ENCODE data around the gene PACRG. TPM values are rescaled to one million over a fixed set of nuclear protein-coding genes. Genes with fewer than 3 reads are reported as not detected.

The PACRG gene
- total and polyA plus RNA-seq, 2 experiments from 2014 or later, result 0.17 to 0.68 TPM

DNA sequence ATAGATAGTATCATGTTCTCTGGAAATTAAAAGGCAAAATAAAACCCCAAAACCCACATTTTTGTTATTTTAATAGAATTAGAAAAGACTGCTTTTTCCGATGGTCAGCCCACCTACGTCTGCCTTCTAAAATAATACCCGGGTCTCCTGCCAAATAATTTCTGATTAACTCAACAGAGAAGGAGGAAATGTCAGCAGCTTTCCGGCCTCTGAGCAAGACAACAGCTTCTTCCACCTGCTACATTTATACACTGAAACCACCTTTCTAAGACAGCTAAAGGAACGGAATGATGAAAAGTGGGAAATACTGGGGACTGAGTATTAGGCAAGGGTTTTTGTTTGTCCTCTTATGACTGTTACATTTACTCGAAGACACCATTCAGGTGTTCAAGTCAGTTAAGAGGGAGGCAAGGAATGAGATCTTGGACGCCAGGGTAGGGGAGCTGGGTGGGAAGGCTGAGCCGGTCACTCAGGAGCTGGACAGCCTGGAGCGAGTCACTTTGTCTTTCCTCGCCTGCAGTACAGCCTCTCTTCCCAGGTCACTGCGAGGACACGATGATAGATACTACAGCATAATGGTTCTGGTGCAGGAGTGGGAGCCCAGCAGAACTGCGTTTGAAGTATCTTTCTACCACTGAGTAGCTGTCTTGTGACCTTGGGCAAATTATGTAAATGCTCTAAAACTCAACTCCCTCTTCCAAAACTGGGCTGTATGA, 590.5 kb downstream of the PACRG start:
- Mint-ChIP-seq H3K9me3 (no peaks in the 10 kb centered on the region), H3K36me3 (ENCODE audit: low read depth) (no peaks in the 10 kb centered on the region), H3K27me3 (ENCODE audit: insufficient read depth, low read depth, poor library complexity) (peaks cover 5% of the 10 kb centered on the region), H3K4me3 (no peak overlapping the region), H3K27ac (no peak overlapping the region), H3K4me1 (no peaks in the 10 kb centered on the region; the same call in 2 of the 3 replicates)
- ATAC-seq, result no peak
- Histone ChIP-seq H3K27ac (ENCODE audit: low read depth) (no peak overlapping the region), H2AFZ (no peak overlapping the region), H3K4me1 (ENCODE audit: insufficient read depth) (no peaks in the 10 kb centered on the region), H4K20me1 (replicated peaks; ENCODE audit: insufficient read depth) (no peaks in the 10 kb centered on the region), H3F3A (replicated peaks; ENCODE audit: low read depth) (no peaks in the 10 kb centered on the region), H3K36me3 (ENCODE audit: insufficient read depth) (no peaks in the 10 kb centered on the region), H3K27me3 (ENCODE audit: insufficient read depth) (no peaks in the 10 kb centered on the region), H3K79me2 (replicated peaks; ENCODE audit: insufficient read depth) (no peaks in the 10 kb centered on the region), H3K4me3 (no peak overlapping the region), H3K4me2 (no peak overlapping the region), H3K9me2 (ENCODE audit: insufficient read depth) (no peaks in the 10 kb centered on the region)
- no peak for TF ChIP-seq CTCF (conservative IDR thresholded peaks at IDR 0.05; ENCODE audit: low read depth in 2 of 2)
- TF ChIP-seq ZNF331 (CRISPR knock-in tag; IDR thresholded peaks at IDR 0.05; ENCODE audit: low read depth), result no peak
- no peak for TF ChIP-seq POLR2AphosphoS5 (IDR thresholded peaks at IDR 0.05; ENCODE audit: low read depth)
- no peak for TF ChIP-seq JUNB (IDR thresholded peaks at IDR 0.05; ENCODE audit: unreplicated experiment)
- TF ChIP-seq EZH2phosphoT487 (IDR thresholded peaks at IDR 0.05; ENCODE audit: unreplicated experiment), result no peak
- TF ChIP-seq, protein P1, sequence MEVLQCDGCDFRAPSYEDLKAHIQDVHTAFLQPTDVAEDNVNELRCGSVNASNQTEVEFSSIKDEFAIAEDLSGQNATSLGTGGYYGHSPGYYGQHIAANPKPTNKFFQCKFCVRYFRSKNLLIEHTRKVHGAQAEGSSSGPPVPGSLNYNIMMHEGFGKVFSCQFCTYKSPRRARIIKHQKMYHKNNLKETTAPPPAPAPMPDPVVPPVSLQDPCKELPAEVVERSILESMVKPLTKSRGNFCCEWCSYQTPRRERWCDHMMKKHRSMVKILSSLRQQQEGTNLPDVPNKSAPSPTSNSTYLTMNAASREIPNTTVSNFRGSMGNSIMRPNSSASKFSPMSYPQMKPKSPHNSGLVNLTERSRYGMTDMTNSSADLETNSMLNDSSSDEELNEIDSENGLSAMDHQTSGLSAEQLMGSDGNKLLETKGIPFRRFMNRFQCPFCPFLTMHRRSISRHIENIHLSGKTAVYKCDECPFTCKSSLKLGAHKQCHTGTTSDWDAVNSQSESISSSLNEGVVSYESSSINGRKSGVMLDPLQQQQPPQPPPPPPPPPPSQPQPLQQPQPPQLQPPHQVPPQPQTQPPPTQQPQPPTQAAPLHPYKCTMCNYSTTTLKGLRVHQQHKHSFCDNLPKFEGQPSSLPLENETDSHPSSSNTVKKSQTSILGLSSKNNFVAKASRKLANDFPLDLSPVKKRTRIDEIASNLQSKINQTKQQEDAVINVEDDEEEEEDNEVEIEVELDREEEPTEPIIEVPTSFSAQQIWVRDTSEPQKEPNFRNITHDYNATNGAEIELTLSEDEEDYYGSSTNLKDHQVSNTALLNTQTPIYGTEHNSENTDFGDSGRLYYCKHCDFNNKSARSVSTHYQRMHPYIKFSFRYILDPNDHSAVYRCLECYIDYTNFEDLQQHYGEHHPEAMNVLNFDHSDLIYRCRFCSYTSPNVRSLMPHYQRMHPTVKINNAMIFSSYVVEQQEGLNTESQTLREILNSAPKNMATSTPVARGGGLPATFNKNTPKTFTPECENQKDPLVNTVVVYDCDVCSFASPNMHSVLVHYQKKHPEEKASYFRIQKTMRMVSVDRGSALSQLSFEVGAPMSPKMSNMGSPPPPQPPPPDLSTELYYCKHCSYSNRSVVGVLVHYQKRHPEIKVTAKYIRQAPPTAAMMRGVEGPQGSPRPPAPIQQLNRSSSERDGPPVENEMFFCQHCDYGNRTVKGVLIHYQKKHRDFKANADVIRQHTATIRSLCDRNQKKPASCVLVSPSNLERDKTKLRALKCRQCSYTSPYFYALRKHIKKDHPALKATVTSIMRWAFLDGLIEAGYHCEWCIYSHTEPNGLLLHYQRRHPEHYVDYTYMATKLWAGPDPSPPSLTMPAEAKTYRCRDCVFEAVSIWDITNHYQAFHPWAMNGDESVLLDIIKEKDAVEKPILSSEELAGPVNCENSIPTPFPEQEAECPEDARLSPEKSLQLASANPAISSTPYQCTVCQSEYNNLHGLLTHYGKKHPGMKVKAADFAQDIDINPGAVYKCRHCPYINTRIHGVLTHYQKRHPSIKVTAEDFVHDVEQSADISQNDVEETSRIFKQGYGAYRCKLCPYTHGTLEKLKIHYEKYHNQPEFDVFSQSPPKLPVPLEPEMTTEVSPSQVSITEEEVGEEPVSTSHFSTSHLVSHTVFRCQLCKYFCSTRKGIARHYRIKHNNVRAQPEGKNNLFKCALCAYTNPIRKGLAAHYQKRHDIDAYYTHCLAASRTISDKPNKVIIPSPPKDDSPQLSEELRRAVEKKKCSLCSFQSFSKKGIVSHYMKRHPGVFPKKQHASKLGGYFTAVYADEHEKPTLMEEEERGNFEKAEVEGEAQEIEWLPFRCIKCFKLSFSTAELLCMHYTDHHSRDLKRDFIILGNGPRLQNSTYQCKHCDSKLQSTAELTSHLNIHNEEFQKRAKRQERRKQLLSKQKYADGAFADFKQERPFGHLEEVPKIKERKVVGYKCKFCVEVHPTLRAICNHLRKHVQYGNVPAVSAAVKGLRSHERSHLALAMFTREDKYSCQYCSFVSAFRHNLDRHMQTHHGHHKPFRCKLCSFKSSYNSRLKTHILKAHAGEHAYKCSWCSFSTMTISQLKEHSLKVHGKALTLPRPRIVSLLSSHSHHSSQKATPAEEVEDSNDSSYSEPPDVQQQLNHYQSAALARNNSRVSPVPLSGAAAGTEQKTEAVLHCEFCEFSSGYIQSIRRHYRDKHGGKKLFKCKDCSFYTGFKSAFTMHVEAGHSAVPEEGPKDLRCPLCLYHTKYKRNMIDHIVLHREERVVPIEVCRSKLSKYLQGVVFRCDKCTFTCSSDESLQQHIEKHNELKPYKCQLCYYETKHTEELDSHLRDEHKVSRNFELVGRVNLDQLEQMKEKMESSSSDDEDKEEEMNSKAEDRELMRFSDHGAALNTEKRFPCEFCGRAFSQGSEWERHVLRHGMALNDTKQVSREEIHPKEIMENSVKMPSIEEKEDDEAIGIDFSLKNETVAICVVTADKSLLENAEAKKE (CRISPR knock-in tag; IDR thresholded peaks at IDR 0.05), result no peak
- TF ChIP-seq, protein P2, sequence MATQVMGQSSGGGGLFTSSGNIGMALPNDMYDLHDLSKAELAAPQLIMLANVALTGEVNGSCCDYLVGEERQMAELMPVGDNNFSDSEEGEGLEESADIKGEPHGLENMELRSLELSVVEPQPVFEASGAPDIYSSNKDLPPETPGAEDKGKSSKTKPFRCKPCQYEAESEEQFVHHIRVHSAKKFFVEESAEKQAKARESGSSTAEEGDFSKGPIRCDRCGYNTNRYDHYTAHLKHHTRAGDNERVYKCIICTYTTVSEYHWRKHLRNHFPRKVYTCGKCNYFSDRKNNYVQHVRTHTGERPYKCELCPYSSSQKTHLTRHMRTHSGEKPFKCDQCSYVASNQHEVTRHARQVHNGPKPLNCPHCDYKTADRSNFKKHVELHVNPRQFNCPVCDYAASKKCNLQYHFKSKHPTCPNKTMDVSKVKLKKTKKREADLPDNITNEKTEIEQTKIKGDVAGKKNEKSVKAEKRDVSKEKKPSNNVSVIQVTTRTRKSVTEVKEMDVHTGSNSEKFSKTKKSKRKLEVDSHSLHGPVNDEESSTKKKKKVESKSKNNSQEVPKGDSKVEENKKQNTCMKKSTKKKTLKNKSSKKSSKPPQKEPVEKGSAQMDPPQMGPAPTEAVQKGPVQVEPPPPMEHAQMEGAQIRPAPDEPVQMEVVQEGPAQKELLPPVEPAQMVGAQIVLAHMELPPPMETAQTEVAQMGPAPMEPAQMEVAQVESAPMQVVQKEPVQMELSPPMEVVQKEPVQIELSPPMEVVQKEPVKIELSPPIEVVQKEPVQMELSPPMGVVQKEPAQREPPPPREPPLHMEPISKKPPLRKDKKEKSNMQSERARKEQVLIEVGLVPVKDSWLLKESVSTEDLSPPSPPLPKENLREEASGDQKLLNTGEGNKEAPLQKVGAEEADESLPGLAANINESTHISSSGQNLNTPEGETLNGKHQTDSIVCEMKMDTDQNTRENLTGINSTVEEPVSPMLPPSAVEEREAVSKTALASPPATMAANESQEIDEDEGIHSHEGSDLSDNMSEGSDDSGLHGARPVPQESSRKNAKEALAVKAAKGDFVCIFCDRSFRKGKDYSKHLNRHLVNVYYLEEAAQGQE (IDR thresholded peaks at IDR 0.05; ENCODE audit: unreplicated experiment), result no peak
- TF ChIP-seq ZNF114 (CRISPR knock-in tag; IDR thresholded peaks at IDR 0.05), result no peak
- TF ChIP-seq NANOG (IDR thresholded peaks at IDR 0.05; ENCODE audit: borderline replicate concordance), result no peak
- no peak for DNase-seq (ENCODE audit: low spot score)
